CD4-positive, alpha-beta T cell treated with Interleukin-6 at 100 ng/mL for 8 hours (primary cell): ENCODE measurements around the gene ZSCAN18.
"Not testable (repeated sequence)": the region's sequence is repeated elsewhere in the genome, so short reads cannot be mapped to it uniquely, and the experiment has no call there.

Experiments used
- DNase-seq: peaks from one replicate; pipeline ENCODE4 v3.0.0-alpha.2; 2020; ENCODE audit warnings: mixed read lengths, low spot score

ZSCAN18 gene, protein sequence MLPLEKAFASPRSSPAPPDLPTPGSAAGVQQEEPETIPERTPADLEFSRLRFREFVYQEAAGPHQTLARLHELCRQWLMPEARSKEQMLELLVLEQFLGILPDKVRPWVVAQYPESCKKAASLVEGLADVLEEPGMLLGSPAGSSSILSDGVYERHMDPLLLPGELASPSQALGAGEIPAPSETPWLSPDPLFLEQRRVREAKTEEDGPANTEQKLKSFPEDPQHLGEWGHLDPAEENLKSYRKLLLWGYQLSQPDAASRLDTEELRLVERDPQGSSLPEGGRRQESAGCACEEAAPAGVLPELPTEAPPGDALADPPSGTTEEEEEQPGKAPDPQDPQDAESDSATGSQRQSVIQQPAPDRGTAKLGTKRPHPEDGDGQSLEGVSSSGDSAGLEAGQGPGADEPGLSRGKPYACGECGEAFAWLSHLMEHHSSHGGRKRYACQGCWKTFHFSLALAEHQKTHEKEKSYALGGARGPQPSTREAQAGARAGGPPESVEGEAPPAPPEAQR

DNA sequence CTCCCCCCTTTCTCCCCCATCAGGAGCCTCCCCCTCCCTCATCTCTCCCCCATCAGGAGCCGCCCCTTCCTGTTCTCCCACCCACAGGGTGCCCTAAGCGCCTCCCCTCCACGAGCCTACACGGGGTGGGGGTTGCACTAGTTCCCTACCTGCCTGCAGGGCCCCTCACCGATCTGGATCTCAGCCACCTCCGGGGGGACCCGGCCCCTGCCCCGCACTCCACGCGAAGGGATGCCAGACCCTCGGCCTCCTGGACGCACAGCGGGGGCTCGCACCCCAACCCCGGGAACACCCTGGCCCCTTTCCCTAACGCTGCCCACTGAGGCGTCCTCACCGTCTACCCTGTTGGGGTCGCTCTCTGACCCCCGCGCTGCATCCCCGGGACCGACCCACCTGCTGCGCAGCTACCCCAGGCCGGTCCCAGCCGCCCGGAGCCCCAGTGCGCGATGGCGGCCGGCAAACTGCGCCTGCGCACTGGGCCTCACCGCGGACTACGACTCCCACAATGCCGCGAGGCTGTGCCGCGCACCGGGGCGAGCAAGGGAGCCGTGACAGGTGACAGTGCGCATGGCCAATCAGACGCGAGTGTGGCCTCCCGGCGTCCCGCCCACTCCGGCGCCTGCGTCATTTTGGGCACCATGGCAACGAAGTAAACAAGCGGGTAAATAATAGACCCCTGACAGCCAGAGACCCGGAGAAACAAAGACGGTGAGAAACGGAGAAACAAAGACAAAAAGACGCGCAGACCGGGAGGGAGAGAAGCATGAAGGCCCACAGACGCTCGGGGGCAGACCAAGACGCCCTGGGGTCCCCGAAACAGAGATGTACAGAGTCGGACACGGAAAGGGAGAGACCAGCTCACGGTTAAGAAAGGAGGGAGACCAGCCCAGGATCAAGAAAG lies at the start of gene ZSCAN18:
Gene ZSCAN18, minus strand, starts transcription at position 451 of the 901 bp plus-strand sequence. CDS start 7,964 bp downstream, outside the sequence.
- DNase-seq: peak; percentile 96

DNA sequence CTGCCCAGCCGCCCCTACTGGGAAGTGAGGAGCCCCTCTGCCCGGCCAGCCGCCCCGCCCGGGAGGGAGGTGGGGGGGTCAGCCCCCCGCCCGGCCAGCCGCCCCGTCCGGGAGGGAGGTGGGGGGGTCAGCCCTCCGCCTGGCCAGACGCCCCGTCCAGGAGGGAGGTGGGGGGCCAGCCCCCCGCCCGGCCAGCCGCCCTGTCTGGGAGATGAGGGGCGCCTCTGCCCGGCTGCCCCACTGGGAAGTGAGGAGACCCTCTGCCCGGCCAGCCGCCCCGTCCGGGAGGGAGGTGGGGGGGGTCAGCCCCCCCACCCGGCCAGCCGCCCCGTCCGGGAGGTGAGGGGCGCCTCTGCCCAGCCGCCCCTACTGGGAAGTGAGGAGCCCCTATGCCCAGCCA lies 49.4 kb upstream of the ZSCAN18 start:
- DNase-seq: not testable (repeated sequence)

DNA sequence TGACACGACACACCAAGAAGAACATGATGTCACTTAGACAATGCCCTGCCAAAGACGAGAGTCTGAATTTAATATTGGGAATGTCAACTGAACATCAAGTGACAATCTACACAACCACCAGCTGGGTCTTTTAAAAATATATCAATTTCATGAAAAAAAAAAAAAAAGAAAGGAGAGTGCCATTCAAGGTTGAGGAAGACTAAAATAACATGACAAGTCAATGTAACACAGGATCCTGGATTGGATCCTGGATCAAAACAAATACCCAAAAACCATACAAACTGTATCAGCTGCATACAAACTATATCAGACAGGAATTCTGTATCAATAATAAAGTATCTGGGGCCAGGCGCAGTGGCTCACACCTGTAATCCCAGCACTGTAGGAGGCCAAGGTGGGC lies 47.8 kb upstream of the ZSCAN18 start:
- DNase-seq: no peak

DNA sequence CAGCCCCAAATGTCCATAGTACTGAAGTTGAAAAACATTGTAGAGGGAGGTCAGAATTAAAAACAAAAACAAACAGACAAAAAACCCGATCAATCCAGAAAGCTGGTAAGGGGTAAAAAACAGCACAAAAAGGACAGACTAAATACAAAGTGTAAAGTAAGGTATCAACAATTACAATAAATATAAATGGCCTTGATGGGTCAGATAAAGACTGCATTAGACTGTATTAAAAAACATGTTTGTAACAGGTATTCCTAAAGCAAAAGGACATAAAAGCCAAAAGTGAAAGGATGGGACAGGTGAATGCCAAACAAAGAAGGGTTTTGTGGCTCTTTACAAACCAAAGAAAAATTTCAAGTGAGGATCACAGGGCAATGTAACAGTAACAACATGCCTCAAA lies 36.2 kb upstream of the ZSCAN18 start:
- no peak for DNase-seq

DNA sequence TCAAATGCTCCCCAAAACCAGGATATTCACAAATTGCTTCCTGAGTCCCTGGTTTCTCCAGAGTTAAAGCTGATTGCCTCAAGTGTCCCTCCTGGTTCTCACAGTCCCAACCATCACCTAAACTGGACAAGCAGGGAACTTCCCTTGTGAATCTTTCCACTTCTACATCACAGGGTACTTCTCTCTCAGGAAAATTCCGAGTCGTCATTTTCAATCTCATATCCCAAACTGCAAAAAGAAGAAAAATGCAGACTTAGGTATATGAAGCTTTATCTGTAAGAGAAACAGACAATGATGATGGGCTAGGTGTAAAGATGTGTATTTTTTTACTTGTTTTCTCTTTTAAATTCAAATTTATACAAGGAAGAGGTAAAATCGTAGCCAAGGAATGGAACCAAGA lies 31.3 kb upstream of the ZSCAN18 start:
- DNase-seq: no peak

DNA sequence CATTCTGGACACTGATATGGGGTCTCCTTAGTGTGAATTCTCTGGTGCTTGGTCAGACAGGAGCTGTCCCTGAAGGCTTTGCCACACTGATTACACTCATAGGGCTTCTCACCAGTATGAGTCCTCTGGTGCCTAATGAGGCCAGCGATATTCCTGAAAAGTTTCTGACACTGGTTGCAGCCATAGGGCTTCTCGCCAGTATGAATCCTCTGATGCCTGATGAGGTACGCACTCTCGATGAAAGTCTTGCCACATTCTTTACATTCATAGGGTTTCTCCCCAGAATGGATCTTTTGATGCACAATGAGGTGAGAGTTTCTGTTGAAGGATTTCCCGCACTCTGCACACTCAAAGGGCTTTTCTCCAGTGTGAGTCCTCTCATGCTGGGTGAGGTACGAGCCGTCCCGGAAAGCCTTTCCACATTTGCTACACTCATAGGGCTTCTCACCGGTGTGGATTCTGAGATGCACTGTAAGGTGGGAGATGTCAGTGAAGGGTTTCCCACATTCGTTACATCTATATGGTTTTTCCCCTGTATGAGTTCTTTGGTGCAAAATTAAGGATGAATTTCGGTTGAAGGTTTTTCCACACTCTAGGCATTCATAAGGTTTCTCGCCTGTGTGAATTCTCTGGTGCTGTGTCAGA lies 30.1 kb upstream of the ZSCAN18 start:
- DNase-seq: no peak

DNA sequence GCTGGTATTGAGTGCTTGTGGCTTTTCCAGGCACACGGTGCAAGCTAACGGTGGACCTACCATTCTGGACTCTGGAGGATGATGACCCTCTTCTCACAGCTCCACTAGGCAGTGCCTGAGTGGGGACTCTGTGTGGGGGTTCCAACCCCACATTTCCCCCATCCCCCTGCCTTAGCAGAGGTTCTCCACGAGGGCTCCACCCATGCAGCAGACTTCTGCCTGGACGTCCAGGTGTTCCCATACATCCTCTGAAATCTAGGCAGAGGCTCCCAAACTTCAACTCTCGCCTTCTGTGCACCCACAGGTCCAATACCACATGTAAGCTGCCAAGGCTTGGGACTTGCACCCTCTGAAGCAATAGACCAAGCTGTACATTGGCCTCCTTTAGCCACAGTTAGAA lies 25.3 kb upstream of the ZSCAN18 start:
- no peak for DNase-seq

DNA sequence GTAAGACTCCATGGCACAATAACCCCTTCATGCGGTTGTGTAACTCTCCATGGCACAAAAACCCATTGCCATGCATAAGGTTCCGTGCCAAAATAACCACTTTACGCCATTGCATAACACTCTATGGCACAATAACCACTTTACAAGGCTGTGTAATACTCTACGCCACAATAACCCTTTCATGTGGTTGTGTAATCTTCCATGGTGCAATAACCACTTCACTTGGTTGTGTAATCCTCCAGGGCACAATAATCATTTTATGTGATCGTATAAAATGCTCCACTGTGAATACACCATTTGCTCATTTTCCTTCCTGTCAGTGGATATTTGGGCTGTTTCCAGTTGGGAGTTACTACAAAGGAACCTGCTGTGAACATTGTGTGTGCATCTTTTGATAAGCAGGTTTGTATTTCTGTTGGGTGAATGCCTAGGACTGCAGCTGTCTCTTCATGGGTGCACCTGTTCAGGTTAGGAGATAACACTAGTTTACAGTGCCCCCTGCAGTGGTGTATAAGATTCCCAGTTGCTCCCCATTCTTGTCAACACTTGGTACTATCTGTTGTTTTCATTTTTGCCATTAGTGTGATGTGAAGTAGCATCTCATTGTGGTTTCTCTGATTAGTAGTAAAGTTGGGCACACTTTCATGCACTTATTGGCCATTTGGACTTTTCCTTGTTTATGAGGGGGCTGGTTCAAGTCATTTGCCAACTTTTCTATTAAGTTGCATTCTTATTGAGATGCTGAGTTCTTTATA lies 21.1 kb upstream of the ZSCAN18 start:
- DNase-seq: no peak

DNA sequence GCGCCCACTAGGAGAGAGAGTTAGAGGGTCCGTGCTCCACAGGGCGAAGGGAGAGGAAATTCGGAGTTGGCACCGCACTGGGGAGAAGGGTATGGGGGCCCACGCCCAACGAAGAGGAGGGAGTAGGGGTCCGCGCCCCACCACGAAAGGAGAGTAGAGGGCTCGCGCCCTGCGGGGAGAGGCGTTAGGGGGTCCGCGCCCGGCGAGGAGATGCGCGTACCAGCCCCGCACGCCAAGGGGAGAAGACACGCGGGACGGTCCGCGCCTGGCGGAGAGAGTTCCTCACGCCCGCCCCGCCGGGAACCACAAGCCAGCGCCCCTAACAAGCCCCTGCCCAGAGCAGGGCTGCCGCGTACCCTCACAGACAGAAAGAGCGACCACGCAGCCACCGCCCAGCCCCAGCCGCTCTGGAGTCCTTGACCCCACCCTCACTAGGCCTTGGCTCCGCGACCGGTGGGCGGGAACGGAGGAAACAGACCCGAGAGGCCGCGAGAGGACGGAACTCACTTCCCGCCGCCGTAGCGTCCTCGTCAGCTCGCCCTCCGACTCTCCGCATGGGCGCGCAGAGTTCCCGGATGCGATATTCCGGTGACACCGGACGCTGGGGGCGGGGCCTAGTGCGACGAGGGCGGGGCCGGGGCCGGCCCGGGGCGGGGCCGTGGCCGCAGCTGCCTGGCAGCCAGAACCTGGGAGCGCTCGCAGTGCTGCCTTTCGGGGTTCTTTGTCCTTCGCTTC lies 20.0 kb upstream of the ZSCAN18 start:
- no peak for DNase-seq

DNA sequence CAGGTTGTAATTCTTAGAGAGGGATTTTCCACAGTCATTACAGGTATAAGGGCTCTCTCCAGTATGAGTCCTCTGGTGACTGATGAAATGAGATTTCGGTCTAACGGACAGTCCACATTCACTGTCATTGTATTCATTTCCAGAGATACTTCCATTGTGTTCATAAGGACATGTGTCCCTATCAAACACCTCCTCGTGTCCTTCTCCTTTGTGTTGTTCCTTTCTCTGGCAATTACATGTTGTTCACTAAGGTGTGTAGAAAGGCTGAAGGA lies 10.5 kb upstream of the ZSCAN18 start:
- DNase-seq: no peak

DNA sequence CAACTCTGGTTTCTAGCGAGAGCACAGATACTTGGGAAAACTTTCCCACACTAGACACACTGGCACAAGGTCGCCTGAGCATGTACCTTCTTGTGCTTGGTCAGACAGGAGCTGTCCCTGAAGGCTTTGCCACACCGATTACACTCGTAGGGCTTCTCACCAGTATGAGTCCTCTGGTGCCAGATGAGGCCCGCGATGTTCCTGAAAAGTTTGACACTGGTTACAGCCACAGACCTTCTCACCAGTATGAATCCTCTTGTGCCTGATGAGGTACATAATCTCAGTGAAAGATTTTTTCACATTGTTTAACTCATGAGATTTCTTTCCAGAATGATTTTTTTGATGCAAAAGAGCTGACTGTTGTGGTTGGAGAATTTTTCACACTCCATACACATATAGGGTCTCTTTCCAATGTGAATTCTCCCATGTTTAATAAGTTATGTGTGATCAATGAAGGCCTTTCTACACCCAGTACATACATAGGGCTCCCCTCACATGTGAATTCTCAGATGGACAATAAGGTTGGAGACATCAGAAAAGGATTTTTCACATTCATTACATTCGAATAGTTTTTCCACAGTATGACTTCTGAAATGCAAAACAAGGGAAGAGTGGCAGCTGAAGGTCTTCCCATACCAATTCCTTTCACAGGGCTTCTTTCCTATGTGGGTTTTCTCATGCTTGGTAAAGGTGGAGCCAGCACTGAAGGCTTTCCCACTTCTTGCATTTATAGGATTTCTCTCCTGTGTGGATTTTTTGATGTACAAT lies 9.9 kb upstream of the ZSCAN18 start:
- no peak for DNase-seq

DNA sequence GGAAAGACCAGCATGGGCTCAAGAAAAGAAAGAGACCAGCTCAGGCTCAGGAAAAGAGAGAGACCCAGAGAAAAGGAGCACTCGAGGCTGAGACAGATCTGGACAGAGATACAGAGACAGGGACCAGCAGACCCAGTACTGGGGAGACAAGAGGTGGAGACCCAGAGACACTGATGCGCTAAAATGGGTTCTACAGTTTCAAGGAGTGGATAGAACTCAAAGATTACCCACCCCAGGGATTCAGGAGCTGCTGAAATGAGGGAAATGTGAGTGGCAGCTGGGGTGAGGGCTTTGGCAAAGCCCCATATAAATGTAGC lies 609 bp upstream of the ZSCAN18 start:
- DNase-seq: no peak

DNA sequence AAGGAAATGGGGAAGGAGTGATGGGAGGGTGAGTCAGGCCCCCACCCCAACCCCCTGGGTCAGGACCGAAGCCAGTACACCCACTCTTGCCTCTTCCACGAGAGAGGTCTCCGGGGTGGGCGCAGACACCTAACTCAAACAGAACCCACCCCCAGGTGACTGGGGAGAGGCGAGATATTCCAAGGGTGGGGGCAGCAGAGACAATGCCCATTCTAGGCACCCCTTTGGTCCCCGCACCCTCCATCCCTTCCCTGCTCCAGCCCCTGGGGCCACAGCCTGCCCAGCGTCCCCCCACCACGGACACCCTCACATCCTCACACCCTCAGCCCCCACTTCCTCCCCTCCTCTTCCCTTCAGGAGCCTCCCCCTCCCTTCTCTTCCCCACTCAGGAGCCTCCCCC lies 682 bp downstream of the ZSCAN18 start:
- no peak for DNase-seq

DNA sequence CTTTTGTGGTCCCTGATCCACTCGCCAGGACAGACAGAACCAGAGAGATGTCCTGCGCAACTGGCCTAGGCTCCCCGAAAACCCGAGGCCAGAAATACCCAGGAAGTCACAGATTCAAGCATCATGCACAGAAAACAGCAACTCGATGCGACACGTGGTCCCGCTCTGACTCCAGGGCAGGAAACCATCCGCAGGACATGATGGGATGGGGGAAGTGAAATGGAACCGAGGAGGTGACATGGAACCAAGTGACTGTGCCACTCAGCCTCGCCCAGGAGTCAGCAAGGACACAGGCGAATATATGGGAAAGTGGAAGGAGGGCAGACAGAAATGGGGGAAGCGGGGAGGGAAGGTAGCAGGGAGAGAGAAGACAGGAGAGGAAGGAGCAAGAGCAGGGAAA lies 1.1 kb downstream of the ZSCAN18 start:
- no peak for DNase-seq

DNA sequence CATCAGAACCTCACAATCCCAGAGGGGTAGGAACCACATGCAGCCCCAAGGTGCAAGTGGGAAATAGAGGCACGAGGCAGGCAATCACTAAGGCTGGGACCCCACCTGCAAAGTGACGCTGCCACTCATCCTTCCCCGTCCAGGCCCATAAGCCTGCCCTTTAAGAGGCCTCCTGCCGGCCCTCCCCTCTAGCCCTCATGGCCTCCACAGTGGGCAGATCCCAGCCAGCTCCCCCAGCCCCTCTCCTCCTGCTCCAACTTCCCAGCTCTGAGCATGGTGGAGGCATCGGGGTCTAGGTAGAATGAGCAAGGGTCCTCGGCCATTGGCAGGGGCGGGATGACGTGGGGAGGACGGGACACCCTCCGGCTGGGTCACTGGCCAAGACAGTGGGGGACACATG lies 2.7 kb downstream of the ZSCAN18 start:
- no peak for DNase-seq

DNA sequence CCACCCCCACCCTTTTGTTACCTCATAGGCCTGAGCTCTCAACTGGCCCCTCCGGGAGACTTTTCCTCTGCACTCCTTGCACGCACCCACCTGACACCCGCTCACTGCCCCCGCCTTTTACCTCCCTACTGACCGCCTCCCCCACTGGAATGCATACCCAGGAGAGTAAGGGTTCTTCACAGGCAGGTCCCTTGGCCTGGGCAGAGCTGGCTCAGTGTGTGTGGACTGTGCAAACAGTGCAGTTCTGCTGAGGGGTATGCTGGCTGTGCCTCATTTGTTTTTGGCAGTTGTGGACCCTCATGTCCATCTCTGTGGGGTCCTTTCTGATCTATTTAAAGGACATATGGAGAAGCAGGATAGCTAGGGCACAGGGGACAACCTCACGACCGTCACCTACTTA lies 5.0 kb downstream of the ZSCAN18 start:
- no peak for DNase-seq

DNA sequence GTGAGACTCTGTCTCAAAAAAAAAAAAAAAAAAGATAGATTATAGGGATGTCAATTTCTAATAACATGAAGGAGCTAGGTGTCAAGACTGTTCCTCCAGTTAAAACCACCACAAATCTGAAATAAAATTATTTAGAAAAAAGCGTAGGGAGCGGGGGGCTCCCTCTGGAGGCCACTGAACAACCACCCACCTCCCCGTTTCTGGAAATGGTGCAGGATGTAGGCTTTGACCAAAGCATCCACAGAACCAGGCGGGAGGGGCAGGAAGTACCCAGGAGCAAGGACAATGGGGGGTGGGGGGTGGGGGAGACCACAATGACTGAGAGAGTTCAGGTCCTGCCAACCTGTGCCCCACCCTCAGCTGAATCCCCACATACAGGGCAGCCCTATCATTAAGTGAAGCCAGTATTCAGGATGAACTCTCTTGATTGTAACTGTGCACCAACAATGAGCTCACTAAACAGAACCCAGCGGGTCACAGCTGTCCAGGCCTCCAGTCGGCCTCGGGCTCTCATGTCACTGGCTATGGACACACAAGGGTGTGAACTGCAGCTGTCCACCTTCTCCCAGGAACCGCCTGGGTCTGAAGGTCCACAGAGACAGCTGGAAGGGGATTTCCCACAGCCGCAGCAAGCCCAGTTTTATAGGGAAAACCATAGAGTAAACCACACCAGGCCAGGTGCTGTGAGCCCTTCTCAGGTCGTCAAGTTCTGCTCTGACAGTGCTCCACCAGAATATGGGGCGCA lies 6.6 kb downstream of the ZSCAN18 start:
- DNase-seq: no peak

DNA sequence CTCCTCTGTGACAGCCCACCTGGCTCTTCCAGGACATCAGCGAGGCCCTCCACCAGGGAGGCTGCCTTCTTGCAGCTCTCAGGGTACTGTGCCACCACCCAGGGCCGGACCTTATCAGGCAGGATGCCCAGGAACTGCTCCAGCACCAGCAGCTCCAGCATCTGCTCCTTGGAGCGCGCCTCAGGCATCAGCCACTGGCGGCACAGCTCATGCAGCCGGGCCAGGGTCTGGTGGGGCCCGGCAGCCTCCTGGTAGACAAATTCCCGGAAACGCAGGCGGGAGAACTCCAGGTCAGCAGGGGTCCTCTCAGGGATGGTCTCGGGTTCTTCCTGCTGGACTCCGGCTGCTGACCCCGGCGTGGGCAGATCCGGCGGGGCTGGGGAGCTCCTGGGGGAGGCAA lies 8.2 kb downstream of the ZSCAN18 start:
- no peak for DNase-seq

DNA sequence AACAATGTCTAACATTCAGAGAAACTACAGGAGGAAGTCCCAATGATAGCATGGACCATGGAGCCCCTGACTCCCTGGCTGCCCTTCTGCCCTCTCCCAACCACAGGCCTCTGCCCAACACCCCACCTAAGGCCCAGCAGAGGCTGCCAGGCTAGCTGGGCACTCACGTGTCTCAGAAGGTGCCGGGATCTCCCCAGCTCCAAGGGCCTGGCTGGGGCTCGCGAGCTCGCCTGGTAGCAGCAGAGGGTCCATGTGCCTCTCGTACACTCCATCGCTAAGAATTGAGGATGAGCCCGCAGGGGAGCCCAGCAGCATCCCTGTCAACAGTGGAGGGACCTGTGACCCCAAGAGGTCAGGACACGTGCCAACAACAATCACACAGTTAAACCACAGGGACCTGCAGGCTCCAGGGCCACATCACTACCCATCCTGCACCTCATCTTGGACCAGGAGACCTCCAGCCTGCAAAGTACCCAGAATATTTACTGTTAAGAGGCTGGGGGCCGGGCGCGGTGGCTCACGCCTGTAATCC lies 9.4 kb downstream of the ZSCAN18 start:
- DNase-seq: no peak
